ENCODE results near the gene TRPC4. TPM values are rescaled to one million over a fixed set of nuclear protein-coding genes. Genes with fewer than 3 reads are reported as not detected.

Gene TRPC4
- total and polyA plus RNA-seq, 2 donors (not counting 1 experiment from before 2014, with no cell fraction given), result not detected

DNA sequence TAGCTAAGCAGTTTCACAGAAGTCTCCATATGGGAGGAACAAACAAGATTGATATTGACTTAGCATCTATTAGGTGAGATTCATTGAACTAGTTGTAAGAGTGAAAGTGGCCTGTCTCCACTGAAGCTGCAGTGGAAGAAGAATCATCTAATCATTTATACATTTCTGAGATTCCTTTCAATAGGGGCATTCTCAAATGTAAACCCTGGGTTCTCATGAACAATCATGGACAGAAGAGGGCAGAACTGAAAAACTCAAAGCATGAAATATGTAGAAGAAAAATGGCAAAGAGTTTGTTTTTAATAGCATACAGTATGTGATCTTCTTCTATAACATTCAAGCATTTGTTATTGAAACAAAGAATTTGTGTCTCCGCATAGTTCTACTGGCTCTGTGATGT is 253.4 kb downstream of the TRPC4 start:
- Histone ChIP-seq H3K4me3 (ENCODE audit: control extremely low read depth in 1 of 5, extremely low read depth in 1 of 5, insufficient read depth in 1 of 5, low read depth in 2 of 5, low read length in 4 of 5) (no peak overlapping the region), H3K4me1 (ENCODE audit: control insufficient read depth in 2 of 2, insufficient read depth in 2 of 2, low read length in 2 of 2) (no peaks in the 10 kb centered on the region), H3K9ac (ENCODE audit: low read length) (no peak overlapping the region), H4K20me1 (ENCODE audit: control insufficient read depth, insufficient read depth, low read length, poor library complexity, severe bottlenecking) (no peaks in the 10 kb centered on the region), H3K36me3 (replicated peaks in 1 of 2; ENCODE audit: control extremely low read depth in 1 of 2, control insufficient read depth in 1 of 2, extremely low read depth in 1 of 2, insufficient read depth in 2 of 2, low read length in 1 of 2) (no peaks in the 10 kb centered on the region), H2AFZ (ENCODE audit: insufficient read depth, low read depth, low read length, poor library complexity, severe bottlenecking) (no peak overlapping the region), H3K4me2 (replicated peaks; ENCODE audit: low read depth, low read length, poor library complexity, severe bottlenecking) (no peak overlapping the region), H3K27ac (ENCODE audit: low read length in 2 of 2) (no peak overlapping the region), H3K9me3 (ENCODE audit: control extremely low read depth in 1 of 3, control insufficient read depth in 2 of 3, insufficient read depth in 1 of 3, low read length in 2 of 3) (no peaks in the 10 kb centered on the region), H3K27me3 (replicated peaks in 1 of 4; ENCODE audit: control extremely low read depth in 1 of 4, control insufficient read depth in 3 of 4, insufficient read depth in 4 of 4, low read length in 3 of 4) (no peaks in the 10 kb centered on the region), H3K79me2 (ENCODE audit: control insufficient read depth, insufficient read depth, low read length) (no peaks in the 10 kb centered on the region)
- CTCF ChIA-PET, result no interaction called here
- no peak for TF ChIP-seq CTCF (IDR thresholded peaks at IDR 0.05)
- TF ChIP-seq EZH2 (IDR thresholded peaks at IDR 0.05; ENCODE audit: borderline replicate concordance, insufficient read depth, low read depth, low read length, poor library complexity, severe bottlenecking), result no peak
- H3K9me3 Mint-ChIP-seq (ENCODE audit: insufficient read depth), result no peaks in the 10 kb centered on the region
- no peak overlapping the region for H3K4me3 Mint-ChIP-seq
- no peaks in the 10 kb centered on the region for H3K27me3 Mint-ChIP-seq
- POLR2A ChIA-PET, result no interaction called here
- H3K27ac Mint-ChIP-seq, result no peak overlapping the region
- intact Hi-C loops (cut with micrococcal nuclease), result no loop called here
- DNase-seq, result no peak
- no peaks in the 10 kb centered on the region for H3K4me1 Mint-ChIP-seq
- ATAC-seq (ENCODE audit: low read depth), result no peak
- WGBS (ENCODE audit: insufficient coverage), result no CpG with 5 or more reads among the region's 1 CpG

DNA sequence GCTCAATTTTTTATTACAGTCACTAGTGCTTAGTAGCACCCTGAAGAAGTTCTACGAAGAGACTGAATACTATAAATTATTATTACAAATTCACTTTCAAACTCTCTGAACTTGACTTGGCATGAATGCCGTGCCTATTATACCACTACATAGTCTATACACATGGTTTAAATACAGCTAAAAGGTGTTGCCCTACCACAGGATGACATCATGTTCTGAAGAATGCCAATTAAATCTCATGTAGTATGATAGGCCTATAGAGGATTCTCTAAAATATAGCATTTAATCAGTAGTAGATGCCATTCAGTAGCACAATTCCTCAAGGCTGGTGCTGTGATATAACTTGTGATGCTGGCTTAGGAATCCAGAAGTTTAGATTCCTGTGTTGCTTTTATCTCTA is 254.3 kb downstream of the TRPC4 start:
- H3K27me3 Mint-ChIP-seq, result no peaks in the 10 kb centered on the region
- Histone ChIP-seq H3K4me1 (ENCODE audit: control insufficient read depth in 2 of 2, insufficient read depth in 2 of 2, low read length in 2 of 2) (no peaks in the 10 kb centered on the region), H3K9ac (ENCODE audit: low read length) (no peak overlapping the region), H2AFZ (ENCODE audit: insufficient read depth, low read depth, low read length, poor library complexity, severe bottlenecking) (no peak overlapping the region), H3K9me3 (ENCODE audit: control extremely low read depth in 1 of 3, control insufficient read depth in 2 of 3, insufficient read depth in 1 of 3, low read length in 2 of 3) (no peaks in the 10 kb centered on the region), H3K79me2 (ENCODE audit: control insufficient read depth, insufficient read depth, low read length) (no peaks in the 10 kb centered on the region), H3K4me2 (replicated peaks; ENCODE audit: low read depth, low read length, poor library complexity, severe bottlenecking) (no peak overlapping the region), H4K20me1 (ENCODE audit: control insufficient read depth, insufficient read depth, low read length, poor library complexity, severe bottlenecking) (no peaks in the 10 kb centered on the region), H3K4me3 (ENCODE audit: control extremely low read depth in 1 of 5, extremely low read depth in 1 of 5, insufficient read depth in 1 of 5, low read depth in 2 of 5, low read length in 4 of 5) (no peak overlapping the region), H3K27ac (ENCODE audit: low read length in 2 of 2) (no peak overlapping the region), H3K27me3 (replicated peaks in 1 of 4; ENCODE audit: control extremely low read depth in 1 of 4, control insufficient read depth in 3 of 4, insufficient read depth in 4 of 4, low read length in 3 of 4) (no peaks in the 10 kb centered on the region), H3K36me3 (replicated peaks in 1 of 2; ENCODE audit: control extremely low read depth in 1 of 2, control insufficient read depth in 1 of 2, extremely low read depth in 1 of 2, insufficient read depth in 2 of 2, low read length in 1 of 2) (no peaks in the 10 kb centered on the region)
- ChIA-PET POLR2A (no interaction called here), CTCF (no interaction called here)
- no peak for TF ChIP-seq EZH2 (IDR thresholded peaks at IDR 0.05; ENCODE audit: borderline replicate concordance, insufficient read depth, low read depth, low read length, poor library complexity, severe bottlenecking)
- no peak for TF ChIP-seq CTCF (IDR thresholded peaks at IDR 0.05)
- H3K4me1 Mint-ChIP-seq, result no peaks in the 10 kb centered on the region
- intact Hi-C loops (cut with micrococcal nuclease), result no loop called here
- WGBS (ENCODE audit: insufficient coverage), result 83% methylated on average over 1 of the region's 2 CpGs
- H3K9me3 Mint-ChIP-seq (ENCODE audit: insufficient read depth), result no peaks in the 10 kb centered on the region
- DNase-seq, result no peak
- ATAC-seq (ENCODE audit: low read depth), result no peak
- H3K27ac Mint-ChIP-seq, result no peak overlapping the region
- no peak overlapping the region for H3K4me3 Mint-ChIP-seq
